Tibial nerve (tissue), 4 donors: ENCODE results near the gene IFI44.

Source experiments
- CTCF ChIP-seq, 5 experiments: fragments of 200-600 bp in 3 of 5; fragments of 450-650 bp in 2 of 5; sonication (generic) in 3 of 5; IDR thresholded peaks; one replicate each; pipeline ENCODE4 v1.5.1; 2016 to 2019; ENCODE audit warnings: antibody characterized with exemption in 5 of 5, mild to moderate bottlenecking in 3 of 5, moderate library complexity in 2 of 5
- EP300 ChIP-seq, 2 donors: sonication (generic); formaldehyde crosslinking; IDR thresholded peaks; one replicate each; pipeline ENCODE4 v1.6.1; 2017; ENCODE audit warnings: antibody characterized with exemption in 2 of 2, mild to moderate bottlenecking in 1 of 2
- POLR2A ChIP-seq, 2 donors: fragments of 450-650 bp; IDR thresholded peaks; one replicate each; pipeline ENCODE4 v1.6.1; 2017; ENCODE audit warnings: antibody characterized with exemption in 2 of 2, mild to moderate bottlenecking in 2 of 2, moderate library complexity in 2 of 2

- TF ChIP-seq CTCF (IDR thresholded peaks at IDR 0.05) (no peak), POLR2A (IDR thresholded peaks at IDR 0.05) (no peak), EP300 (IDR thresholded peaks at IDR 0.05) (no peak)
Observed at GRCh38 chr1:78633209-78633608, 16.4 kb upstream of the IFI44 start.
